Measurements from ENCODE around the gene CDK5RAP3. TPM values are rescaled to one million over a fixed set of nuclear protein-coding genes. Genes with fewer than 3 reads are reported as not detected.

Gene CDK5RAP3
- total RNA-seq, 1 experiment from 2014 or later: 149 TPM

GRCh38 chr17:48003417-48004151 is 32.7 kb downstream of the CDK5RAP3 start:
- Histone ChIP-seq H3K27ac (ENCODE audit: insufficient read length, low read depth, low read length) (no peak overlapping the region), H3K4me2 (ENCODE audit: insufficient read depth, insufficient read length, low read length) (peak overlapping the region; percentile 2), H4K20me1 (ENCODE audit: control insufficient read depth, insufficient read depth, insufficient read length) (no peaks in the 10 kb centered on the region), H3K18ac (ENCODE audit: insufficient read length, low read depth, low read length) (no peak overlapping the region), H2BK20ac (ENCODE audit: low read depth, low read length, poor library complexity, severe bottlenecking) (no peak overlapping the region), H4K8ac (replicated peaks; ENCODE audit: insufficient read length, low read depth, low read length) (no peak overlapping the region), H2BK5ac (ENCODE audit: insufficient read length, low read length) (no peak overlapping the region), H3K56ac (ENCODE audit: insufficient read length, low read depth, low read length) (no peak overlapping the region), H2BK120ac (ENCODE audit: low read depth, low read length, poor library complexity, severe bottlenecking) (no peak overlapping the region), H3T11ph (ENCODE audit: low read length) (no peak overlapping the region), H2BK12ac (ENCODE audit: insufficient read length, low read depth, low read length) (no peak overlapping the region), H3K4ac (ENCODE audit: low read depth, low read length) (no peak overlapping the region), H3K14ac (ENCODE audit: insufficient read depth, low read length) (no peak overlapping the region), H3K4me1 (ENCODE audit: insufficient read depth, low read length) (peaks cover 20% of the 10 kb centered on the region; the same call in 1 of the 2 replicates), H3K23ac (ENCODE audit: insufficient read length, low read depth, low read length) (no peak overlapping the region), H2AK5ac (ENCODE audit: insufficient read length, low read length) (no peak overlapping the region), H4K5ac (ENCODE audit: insufficient read length, low read depth, low read length) (no peak overlapping the region), H3K79me1 (ENCODE audit: insufficient read depth, low read depth, low read length, poor library complexity, severe bottlenecking) (no peaks in the 10 kb centered on the region), H3K23me2 (ENCODE audit: insufficient read length, low read depth, low read length, poor library complexity, severe bottlenecking) (no peaks in the 10 kb centered on the region), H3K79me2 (ENCODE audit: insufficient read depth, low read length) (no peaks in the 10 kb centered on the region), H3K27me3 (ENCODE audit: insufficient read depth, low read length) (no peaks in the 10 kb centered on the region), H2BK15ac (ENCODE audit: low read depth, low read length) (no peak overlapping the region), H2AFZ (ENCODE audit: low read length) (no peak overlapping the region), H3K9me3 (ENCODE audit: control insufficient read depth, low read depth, low read length) (no peaks in the 10 kb centered on the region), H3K9ac (ENCODE audit: extremely low read depth, insufficient read length, low read length) (no peak overlapping the region), H4K91ac (ENCODE audit: insufficient read length, low read depth, low read length) (no peak overlapping the region)
- no CpG with 5 or more reads among the region's 17 CpGs for WGBS (ENCODE audit: extremely low coverage, insufficient read length, low lambda C conversion rate)
- Mint-ChIP-seq H3K9me3 (peaks cover 0 to 2% of the 10 kb centered on the region in 2 experiments; a peak in 2 of 5 replicates), H3K36me3 (ENCODE audit: insufficient read depth in 1 of 3, low read depth in 3 of 3) (peaks cover 0 to 3% (median 0%) of the 10 kb centered on the region in 3 experiments; a peak in 2 of 7 replicates), H3K27me3 (ENCODE audit: low read depth) (no peaks in the 10 kb centered on the region), H3K4me3 (peak overlapping the region; percentile 41 to 60), H3K27ac (peak overlapping the region; percentile 93 to 99 (median 97)), H3K4me1 (peaks cover 56 to 60% of the 10 kb centered on the region in 2 experiments)
- DNase-seq: peak; percentile 79
- TF ChIP-seq CTCF (conservative IDR thresholded peaks at IDR 0.05): peak; percentile 52; the same call in 2 of the 3 replicates
